Heart left ventricle (tissue), 13 donors: ENCODE measurements around the gene SLC35D3.

Experiments
- POLR2A ChIP-seq, 2 donors: fragments of 450-650 bp; IDR thresholded peaks; one replicate each; pipeline ENCODE4 v1.6.1; 2017; ENCODE audit warnings: antibody characterized with exemption in 2 of 2, mild to moderate bottlenecking in 2 of 2, moderate library complexity in 2 of 2
- TF ChIP-seq, protein P1 (sequence below), 12 donors: fragments of 200-600 bp; sonication (generic) in 4 of 12; IDR thresholded peaks; one replicate each; pipeline versions ENCODE4 v1.5.0 to v1.8.0; 2018 to 2022; ENCODE audit warnings: antibody characterized with exemption in 12 of 12, mild to moderate bottlenecking in 5 of 12
- donor health status: ischemic (EF 13 %, LVEDD 7.1; RV severe dilation, severe dysfunction).
- donor health status: DM: no; HTN: yes; CAD: no.
- donor health status: DM: no; HTN: no; CAD: no.
- donor health status: ischemic (EF 25% LVEDD 6.9; RV normal size, moderate dysfunction).
- donor health status: ischemic (EF 25% LVEDD 5.7; RV mildly dilated, moderate dysfunction).
- donor health status: ischemic (EF 35%, LVEDD 5.7; RV mildly dilated, moderate dysfunction).
- donor health status: nonischemic (EF 11% LVEDD 7.7; RV severe dilation, severe dysfunction).
- donor health status: DM: yes; HTN: yes; CAD: no.
- donor health status: PGD.
- donor health status: ischemic (EF 29% LVEDD 5.4; RV normal size, mild dysfunction).
- donor health status: nonischemic (EF 23%, LVEDD 6.1; RV moderate dilation, normal function).

DNA sequence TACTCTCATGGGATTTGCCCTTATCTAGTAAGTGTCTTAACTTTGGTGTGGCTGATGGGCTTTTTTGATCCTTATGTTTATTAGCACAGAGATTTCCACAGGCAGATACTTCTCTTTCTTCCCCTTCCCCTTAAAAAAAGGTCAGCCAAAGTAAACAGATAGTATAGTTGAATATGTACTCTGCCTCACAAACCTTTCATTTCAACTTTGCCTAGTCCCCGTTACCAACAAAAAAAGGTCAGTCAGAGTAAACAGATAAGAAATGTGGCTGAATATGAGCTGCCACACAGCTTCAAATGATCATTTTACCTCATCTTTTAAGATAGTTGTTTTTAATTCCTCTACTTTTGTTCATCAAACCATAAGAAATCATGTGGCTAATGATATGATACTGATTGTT lies 34.1 kb upstream of the SLC35D3 start:
- TF ChIP-seq, protein P1, sequence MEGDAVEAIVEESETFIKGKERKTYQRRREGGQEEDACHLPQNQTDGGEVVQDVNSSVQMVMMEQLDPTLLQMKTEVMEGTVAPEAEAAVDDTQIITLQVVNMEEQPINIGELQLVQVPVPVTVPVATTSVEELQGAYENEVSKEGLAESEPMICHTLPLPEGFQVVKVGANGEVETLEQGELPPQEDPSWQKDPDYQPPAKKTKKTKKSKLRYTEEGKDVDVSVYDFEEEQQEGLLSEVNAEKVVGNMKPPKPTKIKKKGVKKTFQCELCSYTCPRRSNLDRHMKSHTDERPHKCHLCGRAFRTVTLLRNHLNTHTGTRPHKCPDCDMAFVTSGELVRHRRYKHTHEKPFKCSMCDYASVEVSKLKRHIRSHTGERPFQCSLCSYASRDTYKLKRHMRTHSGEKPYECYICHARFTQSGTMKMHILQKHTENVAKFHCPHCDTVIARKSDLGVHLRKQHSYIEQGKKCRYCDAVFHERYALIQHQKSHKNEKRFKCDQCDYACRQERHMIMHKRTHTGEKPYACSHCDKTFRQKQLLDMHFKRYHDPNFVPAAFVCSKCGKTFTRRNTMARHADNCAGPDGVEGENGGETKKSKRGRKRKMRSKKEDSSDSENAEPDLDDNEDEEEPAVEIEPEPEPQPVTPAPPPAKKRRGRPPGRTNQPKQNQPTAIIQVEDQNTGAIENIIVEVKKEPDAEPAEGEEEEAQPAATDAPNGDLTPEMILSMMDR (IDR thresholded peaks at IDR 0.05) = no peak
- no peak for TF ChIP-seq POLR2A (IDR thresholded peaks at IDR 0.05)
